ENCODE measurements around the gene OARD1.
A peak's percentile ranks its signal among the peaks of the same experiment; 100 is the strongest.

OARD1 gene

GRCh38 chr6:41042226-41043055, 29.7 kb downstream of the OARD1 start, which contains the start of gene TSPO2:
TSPO2 (plus strand) TSS chr6:41042467; CDS start chr6:41042986, 519 bp downstream.
- FAIRE-seq (no peak), DNase-seq (ENCODE audit: insufficient read length, low spot score) (no peak)
- TF ChIP-seq CTCF (IDR thresholded peaks at IDR 0.05; ENCODE audit: insufficient read depth, missing control alignments), result no peak

- FAIRE-seq, result no peak
- DNase-seq (ENCODE audit: insufficient read length, low spot score), result no peak
- no peak for TF ChIP-seq CTCF (IDR thresholded peaks at IDR 0.05; ENCODE audit: insufficient read depth, missing control alignments)
Observed at GRCh38 chr6:41040940-41041536, 31.1 kb downstream of the OARD1 start.

- DNase-seq (ENCODE audit: insufficient read length, low spot score) (no peak), FAIRE-seq (no peak)
- TF ChIP-seq CTCF (IDR thresholded peaks at IDR 0.05; ENCODE audit: insufficient read depth, missing control alignments), result no peak
Observed at GRCh38 chr6:41040101-41040939, 31.8 kb downstream of the OARD1 start.

GRCh38 chr6:41039060-41039998, 32.8 kb downstream of the OARD1 start, which contains the start of gene UNC5CL:
UNC5CL (minus strand) TSS chr6:41039221; CDS start chr6:41035074, 4,147 bp downstream.
- FAIRE-seq (no peak), DNase-seq (ENCODE audit: insufficient read length, low spot score) (no peak)
- peak; percentile 56 for TF ChIP-seq CTCF (IDR thresholded peaks at IDR 0.05; ENCODE audit: insufficient read depth, missing control alignments)

GRCh38 chr6:41038205-41038604, 34.0 kb downstream of the OARD1 start:
- no peak for TF ChIP-seq CTCF (IDR thresholded peaks at IDR 0.05; ENCODE audit: insufficient read depth, missing control alignments)
- FAIRE-seq (no peak), DNase-seq (ENCODE audit: insufficient read length, low spot score) (no peak)
